CD4-positive, alpha-beta memory T cell (primary cell): Measurements from ENCODE around the gene GIT2. TPM values are rescaled to one million over a fixed set of nuclear protein-coding genes. Genes with fewer than 3 reads are reported as not detected.

Experiments
- CTCF ChIA-PET: fragments of 350-600 bp; sonication (Branson Sonifier 250); formaldehyde crosslinking; loops from one replicate; lab custom pipeline; 2021; ENCODE audit warnings: inconsistent platforms; ENCODE audit not compliant: partially characterized antibody; lab: Charles Lee
- POLR2A ChIA-PET: fragments of 350-600 bp; sonication (Branson Sonifier 250); formaldehyde crosslinking; loops from one replicate; lab custom pipeline; 2021; ENCODE audit not compliant: partially characterized antibody; lab: Charles Lee
- DNase-seq, 5 donors: peaks; one replicate each; pipeline versions ENCODE4 v3.0.0 to v3.0.0-alpha.2; 2020 to 2022; ENCODE audit warnings: mixed read lengths in 1 of 5
- H3K27ac ChIP-seq: one replicate; pipeline ENCODE4 v1.7.0; 2013; ENCODE audit warnings: low read depth, low read length
- H3K27me3 ChIP-seq: 2 replicates; pipeline ENCODE4 v1.7.0; 2013; ENCODE audit warnings: mild to moderate bottlenecking, low read length, moderate library complexity; ENCODE audit not compliant: insufficient read depth
- H3K36me3 ChIP-seq: 2 replicates; pipeline ENCODE4 v1.7.0; 2013; ENCODE audit warnings: mild to moderate bottlenecking, low read length, moderate library complexity; ENCODE audit not compliant: insufficient read depth
- H3K4me1 ChIP-seq: 2 replicates; pipeline ENCODE4 v1.7.0; 2013; ENCODE audit warnings: mild to moderate bottlenecking, low read length, moderate library complexity; ENCODE audit not compliant: insufficient read depth
- H3K4me3 ChIP-seq, 2 donors: one replicate each; pipeline ENCODE4 v1.7.0; 2013; ENCODE audit warnings: low read length in 2 of 2, mild to moderate bottlenecking in 1 of 2
- H3K9me3 ChIP-seq, 2 donors: one replicate each; pipeline ENCODE4 v1.7.0; 2013; ENCODE audit warnings: low read length in 2 of 2, control low read depth in 1 of 2; ENCODE audit not compliant: control insufficient read depth in 1 of 2
- H3K27ac Mint-ChIP-seq, 7 donors: one replicate each; pipeline ENCODE4 v1.8.0; 2020 to 2021; ENCODE audit warnings: mixed read lengths in 7 of 7, mild to moderate bottlenecking in 6 of 7, inconsistent platforms in 3 of 7, moderate library complexity in 3 of 7
- H3K27me3 Mint-ChIP-seq, 2 donors: one replicate each; pipeline ENCODE4 v1.8.0; 2020 to 2021; ENCODE audit warnings: mixed read lengths in 2 of 2
- H3K36me3 Mint-ChIP-seq, 2 donors: one replicate each; pipeline ENCODE4 v1.8.0; 2020 to 2021; ENCODE audit warnings: mixed read lengths in 2 of 2, inconsistent platforms in 1 of 2, mild to moderate bottlenecking in 1 of 2
- H3K4me1 Mint-ChIP-seq, 4 donors: one replicate each; pipeline ENCODE4 v1.8.0; 2020 to 2021; ENCODE audit warnings: mixed read lengths in 4 of 4, mild to moderate bottlenecking in 1 of 4
- H3K4me3 Mint-ChIP-seq, 8 donors: one replicate each; pipeline ENCODE4 v1.8.0; 2020 to 2021; ENCODE audit warnings: mixed read lengths in 8 of 8, mild to moderate bottlenecking in 7 of 8, moderate library complexity in 6 of 8, inconsistent platforms in 3 of 8
- H3K9me3 Mint-ChIP-seq, 8 donors: one replicate each; pipeline ENCODE4 v1.8.0; 2020 to 2021; ENCODE audit warnings: mixed read lengths in 8 of 8, mild to moderate bottlenecking in 5 of 8, inconsistent platforms in 3 of 8, moderate library complexity in 1 of 8
- intact Hi-C: fragments of 100-400 bp; cut with micrococcal nuclease; formaldehyde crosslinking; loops from one replicate; pipeline ENCODE4 v1.15.1; 2023
- polyA plus RNA-seq, 2 donors: library from polyadenylated mRNA; unstranded; fragments of 300-500 nt; fragmentation: Illumina TruSeq; gene quantifications; one replicate each; pipeline ENCODE4 v1.2.3, GENCODE V29; 2021
- total RNA-seq, 2 experiments: library from RNA; stranded (reverse); gene quantifications; one replicate each; pipeline ENCODE4 v1.2.3, GENCODE V29; 2021

GIT2 gene
- total and polyA plus RNA-seq, 4 experiments from 2014 or later = 83.1 to 149 (median 118) TPM

- Mint-ChIP-seq H3K4me1 (peaks cover 15 to 42% (median 28%) of the 10 kb centered on the region in 4 donors), H3K27me3 (no peaks in the 10 kb centered on the region), H3K9me3 (no peaks in the 10 kb centered on the region), H3K36me3 (peaks cover 33 to 57% of the 10 kb centered on the region in 2 donors), H3K4me3 (peak overlapping the region; percentile 71 to 84 (median 77)), H3K27ac (peak overlapping the region; percentile 88 to 96 (median 92))
- peak overlapping the region; percentile 65 for H3K27ac ChIP-seq
- H3K4me1 ChIP-seq = peaks cover 28% of the 10 kb centered on the region
- no peaks in the 10 kb centered on the region for H3K27me3 ChIP-seq
- peaks cover 36% of the 10 kb centered on the region for H3K36me3 ChIP-seq
- H3K9me3 ChIP-seq = no peaks in the 10 kb centered on the region
- POLR2A ChIA-PET = interaction anchor here (0.5 to 2.0 kb wide), 8 partner anchors 8 to 48 kb away, joined by 3 to 21 read pairs (median 4); partner anchors contain the start of genes ANKRD13A and GIT2
- DNase-seq = peak in 4 of 5 donors; percentile 27 to 45 (median 36)
- H3K4me3 ChIP-seq = peak overlapping the region; percentile 20 to 49
- CTCF ChIA-PET = interaction anchor here (1.0 to 1.8 kb wide), 3 partner anchors 24 to 46 kb away, joined by 3 to 6 read pairs (median 4); no protein-coding TSS in a partner anchor
- intact Hi-C loops = no loop called here
Observed at GRCh38 chr12:109968032-109968420, 28.1 kb downstream of the GIT2 start.

DNA sequence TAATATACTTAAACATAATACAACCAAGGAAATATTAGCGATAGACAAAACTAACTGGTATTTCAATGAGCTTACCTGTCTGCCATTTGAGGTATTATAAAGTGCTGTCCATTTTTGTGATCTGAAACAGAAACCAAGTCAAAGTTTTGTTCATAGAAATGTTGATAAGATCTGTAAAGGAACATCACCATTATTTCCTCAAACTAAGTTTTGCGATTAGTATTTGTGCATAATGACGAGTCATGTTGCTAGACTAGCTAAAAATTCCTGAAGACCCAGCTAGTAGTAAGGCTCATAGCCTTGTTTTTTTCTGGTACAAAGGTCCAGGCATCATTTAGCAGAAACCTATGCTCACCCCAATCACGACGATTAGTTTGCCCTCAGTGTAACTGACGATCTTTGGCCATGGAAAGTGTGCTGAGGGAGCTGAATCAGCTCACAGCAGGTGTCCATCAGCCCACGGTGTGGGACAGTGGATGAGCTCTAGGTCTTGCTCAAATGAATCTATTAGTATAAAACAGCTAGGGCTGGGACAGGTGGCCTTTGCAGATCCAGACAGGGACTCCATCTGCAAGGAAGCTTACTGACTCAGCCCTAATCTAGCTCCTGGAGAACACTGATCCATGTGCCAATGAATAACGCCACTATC, 28.7 kb downstream of the GIT2 start:
- Mint-ChIP-seq H3K4me1 (peaks cover 15 to 45% (median 28%) of the 10 kb centered on the region in 4 donors), H3K36me3 (peaks cover 39 to 59% of the 10 kb centered on the region in 2 donors), H3K27ac (peak overlapping the region; percentile 88 to 96 (median 92)), H3K9me3 (no peaks in the 10 kb centered on the region), H3K27me3 (no peaks in the 10 kb centered on the region), H3K4me3 (peak overlapping the region; percentile 71 to 84 (median 77))
- ChIA-PET CTCF (interaction anchor here (0.9 to 2.1 kb wide), 5 partner anchors 8 to 46 kb away, joined by 3 to 6 read pairs (median 4); no protein-coding TSS in a partner anchor), POLR2A (interaction anchor here (0.5 to 2.0 kb wide), 9 partner anchors 8 to 48 kb away, joined by 3 to 21 read pairs (median 4); partner anchors contain the start of genes ANKRD13A and GIT2)
- intact Hi-C loops = no loop called here
- Histone ChIP-seq H3K36me3 (peaks cover 42% of the 10 kb centered on the region), H3K4me1 (peaks cover 28% of the 10 kb centered on the region), H3K27ac (peak overlapping the region; percentile 65), H3K27me3 (no peaks in the 10 kb centered on the region), H3K9me3 (no peaks in the 10 kb centered on the region), H3K4me3 (peak overlapping the region; percentile 20 to 49)
- peak; percentile 6 to 44 (median 14) for DNase-seq

GRCh38 chr12:109966546-109966945, 29.6 kb downstream of the GIT2 start:
- peaks cover 28% of the 10 kb centered on the region for H3K4me1 ChIP-seq
- Mint-ChIP-seq H3K27me3 (no peaks in the 10 kb centered on the region), H3K9me3 (no peaks in the 10 kb centered on the region), H3K27ac (peak overlapping the region in 5 of 7 donors; percentile 31 to 82 (median 72)), H3K4me3 (peak overlapping the region in 1 of 8 donors; percentile 65), H3K36me3 (peaks cover 37 to 59% of the 10 kb centered on the region in 2 donors), H3K4me1 (peaks cover 15 to 48% (median 27%) of the 10 kb centered on the region in 4 donors)
- H3K9me3 ChIP-seq = no peaks in the 10 kb centered on the region
- no peak overlapping the region for H3K4me3 ChIP-seq
- CTCF ChIA-PET = interaction anchor here (1.8 to 2.1 kb wide), 2 partner anchors 9 to 26 kb away, joined by 4 to 5 read pairs; no protein-coding TSS in a partner anchor
- peaks cover 51% of the 10 kb centered on the region for H3K36me3 ChIP-seq
- intact Hi-C loops = no loop called here
- POLR2A ChIA-PET = interaction anchor here (2.0 kb wide), 1 partner anchor 28 kb away, joined by 21 read pairs; no protein-coding TSS in a partner anchor
- DNase-seq = no peak
- no peak overlapping the region for H3K27ac ChIP-seq
- no peaks in the 10 kb centered on the region for H3K27me3 ChIP-seq

DNA sequence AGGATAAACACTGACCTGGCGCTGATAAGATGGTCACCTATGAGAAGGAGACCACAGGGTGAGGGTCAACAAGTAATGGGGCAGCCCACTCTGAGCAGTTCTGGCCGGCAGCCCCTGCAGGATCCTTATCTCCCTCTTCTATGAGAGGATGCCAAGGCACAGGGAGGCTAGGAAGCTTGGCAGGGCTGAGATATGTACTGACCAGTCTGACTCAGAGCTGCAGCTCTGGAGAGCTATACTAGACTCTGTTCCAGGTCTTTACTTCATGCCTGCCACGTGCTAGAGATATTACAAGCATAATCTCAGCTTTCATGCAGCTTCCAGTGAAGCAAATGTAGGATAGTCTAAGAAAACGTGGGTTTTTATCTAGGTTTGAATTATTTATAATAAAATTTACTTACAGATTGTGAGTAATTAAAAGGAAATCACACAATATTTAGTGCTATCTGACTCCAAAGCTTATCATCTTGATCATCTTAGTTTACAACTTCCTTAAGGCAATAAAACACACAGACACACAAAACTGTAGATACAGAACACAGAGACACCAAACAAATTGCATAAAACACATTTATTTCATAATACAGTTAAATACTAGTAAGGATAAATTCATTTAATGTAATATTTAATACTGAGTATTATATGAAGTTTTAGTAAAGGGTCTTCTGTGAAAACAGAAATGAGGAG, 32.3 kb downstream of the GIT2 start:
- Histone ChIP-seq H3K9me3 (no peaks in the 10 kb centered on the region), H3K27me3 (no peaks in the 10 kb centered on the region), H3K36me3 (peaks cover 58% of the 10 kb centered on the region), H3K4me1 (peaks cover 19% of the 10 kb centered on the region), H3K4me3 (no peak overlapping the region), H3K27ac (no peak overlapping the region)
- no peaks in the 10 kb centered on the region for H3K9me3 Mint-ChIP-seq
- H3K27ac Mint-ChIP-seq = peak overlapping the region in 5 of 7 donors; percentile 68 to 86 (median 85)
- H3K36me3 Mint-ChIP-seq = peaks cover 44 to 67% of the 10 kb centered on the region in 2 donors
- intact Hi-C loops = no loop called here
- POLR2A ChIA-PET = interaction anchor here (0.6 kb wide), 1 partner anchor 74 kb away, joined by 3 read pairs; no protein-coding TSS in a partner anchor
- no peaks in the 10 kb centered on the region for H3K27me3 Mint-ChIP-seq
- H3K4me1 Mint-ChIP-seq = peaks cover 13 to 37% (median 25%) of the 10 kb centered on the region in 4 donors
- DNase-seq = no peak
- no peak overlapping the region for H3K4me3 Mint-ChIP-seq
- CTCF ChIA-PET = no interaction called here

DNA sequence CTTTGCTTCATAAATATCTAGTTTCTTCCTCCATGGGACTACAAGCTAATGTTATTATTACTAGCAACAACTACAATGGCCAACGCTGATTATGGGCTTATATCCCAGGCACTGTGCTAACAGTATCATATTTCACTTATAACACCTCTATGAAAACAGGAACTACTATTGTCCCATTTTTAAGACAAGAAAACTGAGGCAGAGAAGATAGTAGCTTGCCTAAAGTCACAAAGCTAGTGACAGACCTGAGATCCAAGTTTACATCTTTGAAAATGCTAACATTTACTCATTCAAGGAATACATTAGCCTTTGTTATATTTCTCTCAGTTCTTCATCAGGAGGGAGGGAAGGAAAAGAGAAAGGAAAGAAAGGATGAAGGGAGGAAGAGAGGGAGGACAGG, 32.8 kb downstream of the GIT2 start:
- CTCF ChIA-PET = no interaction called here
- no peaks in the 10 kb centered on the region for H3K27me3 Mint-ChIP-seq
- intact Hi-C loops = no loop called here
- no peaks in the 10 kb centered on the region for H3K9me3 ChIP-seq
- peaks cover 49 to 73% of the 10 kb centered on the region in 2 donors for H3K36me3 Mint-ChIP-seq
- H3K4me1 ChIP-seq = peaks cover 14% of the 10 kb centered on the region
- no peaks in the 10 kb centered on the region for H3K9me3 Mint-ChIP-seq
- H3K4me1 Mint-ChIP-seq = peaks cover 13 to 33% (median 25%) of the 10 kb centered on the region in 4 donors
- DNase-seq = no peak
- H3K36me3 ChIP-seq = peaks cover 63% of the 10 kb centered on the region
- no peaks in the 10 kb centered on the region for H3K27me3 ChIP-seq
- H3K27ac Mint-ChIP-seq = peak overlapping the region in 5 of 7 donors; percentile 1 to 90 (median 85)
- no peak overlapping the region for H3K27ac ChIP-seq
- no peak overlapping the region for H3K4me3 ChIP-seq
- H3K4me3 Mint-ChIP-seq = no peak overlapping the region
- POLR2A ChIA-PET = no interaction called here

DNA sequence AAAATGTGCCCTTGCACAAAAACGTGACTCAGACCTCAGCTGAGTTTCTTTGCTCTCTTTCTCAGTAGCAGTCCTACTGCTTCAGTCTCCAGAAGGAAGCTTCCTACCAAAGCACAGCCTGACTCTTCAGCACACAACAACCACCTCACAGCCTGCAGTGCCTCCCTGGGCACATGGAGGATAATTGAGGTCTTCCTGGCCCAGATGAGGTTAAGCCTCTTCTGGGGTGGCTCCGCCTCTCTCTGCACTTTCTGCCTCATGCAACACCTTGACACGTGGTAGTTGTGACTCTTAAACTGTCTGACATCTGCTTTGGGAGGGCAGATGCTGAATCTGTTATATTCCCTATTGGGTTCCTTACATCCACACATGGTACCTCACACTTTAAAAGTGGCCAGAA, 33.8 kb downstream of the GIT2 start:
- Mint-ChIP-seq H3K27ac (peak overlapping the region in 2 of 7 donors; percentile 22 to 57), H3K4me1 (peaks cover 5 to 24% (median 17%) of the 10 kb centered on the region in 4 donors), H3K9me3 (no peaks in the 10 kb centered on the region), H3K27me3 (no peaks in the 10 kb centered on the region), H3K4me3 (no peak overlapping the region), H3K36me3 (peaks cover 54 to 68% of the 10 kb centered on the region in 2 donors)
- H3K36me3 ChIP-seq = peaks cover 66% of the 10 kb centered on the region
- DNase-seq = no peak
- H3K9me3 ChIP-seq = no peaks in the 10 kb centered on the region
- no peaks in the 10 kb centered on the region for H3K27me3 ChIP-seq
- ChIA-PET CTCF (no interaction called here), POLR2A (interaction anchor here (2.0 kb wide), 1 partner anchor 33 kb away, joined by 5 read pairs; no protein-coding TSS in a partner anchor)
- no peak overlapping the region for H3K4me3 ChIP-seq
- peaks cover 6% of the 10 kb centered on the region for H3K4me1 ChIP-seq
- intact Hi-C loops = no loop called here
- no peak overlapping the region for H3K27ac ChIP-seq
